ENCODE data around the gene CENPS.
"Not testable (repeated sequence)": the region's sequence is repeated elsewhere in the genome, so short reads cannot be mapped to it uniquely, and the experiment has no call there.

Gene CENPS

DNA sequence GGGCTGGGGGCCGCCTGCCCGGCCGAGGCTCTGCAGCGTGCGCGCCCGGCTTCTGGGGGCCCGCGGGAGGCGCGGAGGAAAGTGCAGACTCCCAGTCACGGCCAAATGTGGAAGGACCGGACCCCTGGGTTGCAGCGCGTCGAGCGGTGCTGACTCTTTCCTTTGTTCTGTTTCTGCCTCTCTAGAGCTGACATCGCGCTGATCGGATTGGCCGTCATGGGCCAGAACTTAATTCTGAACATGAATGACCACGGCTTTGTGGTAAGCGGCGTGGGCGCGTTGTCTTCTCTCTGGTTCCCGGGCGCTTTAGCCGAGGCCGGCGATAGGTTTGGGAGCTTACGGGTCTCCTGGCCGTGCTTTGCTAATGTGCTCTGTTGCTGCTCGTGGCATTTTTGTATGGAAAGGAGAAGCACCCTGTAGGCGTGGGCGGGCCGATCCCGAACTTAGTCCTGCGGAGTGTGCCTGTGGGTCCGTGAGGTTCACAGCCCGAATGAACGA is 30.7 kb upstream of the CENPS start:
- ChIA-PET CTCF (interaction anchor here (0.6 to 1.9 kb wide), 3 partner anchors 22 to 468 kb away, joined by 3 to 10 read pairs (median 3); no protein-coding TSS in a partner anchor), POLR2A (ENCODE audit: low non-redundant PET) (interaction anchor here (1.1 kb wide), 1 partner anchor 31 kb away, joined by 4 read pairs; the partner anchor contains the start of gene CENPS)
- TF ChIP-seq, protein P1, sequence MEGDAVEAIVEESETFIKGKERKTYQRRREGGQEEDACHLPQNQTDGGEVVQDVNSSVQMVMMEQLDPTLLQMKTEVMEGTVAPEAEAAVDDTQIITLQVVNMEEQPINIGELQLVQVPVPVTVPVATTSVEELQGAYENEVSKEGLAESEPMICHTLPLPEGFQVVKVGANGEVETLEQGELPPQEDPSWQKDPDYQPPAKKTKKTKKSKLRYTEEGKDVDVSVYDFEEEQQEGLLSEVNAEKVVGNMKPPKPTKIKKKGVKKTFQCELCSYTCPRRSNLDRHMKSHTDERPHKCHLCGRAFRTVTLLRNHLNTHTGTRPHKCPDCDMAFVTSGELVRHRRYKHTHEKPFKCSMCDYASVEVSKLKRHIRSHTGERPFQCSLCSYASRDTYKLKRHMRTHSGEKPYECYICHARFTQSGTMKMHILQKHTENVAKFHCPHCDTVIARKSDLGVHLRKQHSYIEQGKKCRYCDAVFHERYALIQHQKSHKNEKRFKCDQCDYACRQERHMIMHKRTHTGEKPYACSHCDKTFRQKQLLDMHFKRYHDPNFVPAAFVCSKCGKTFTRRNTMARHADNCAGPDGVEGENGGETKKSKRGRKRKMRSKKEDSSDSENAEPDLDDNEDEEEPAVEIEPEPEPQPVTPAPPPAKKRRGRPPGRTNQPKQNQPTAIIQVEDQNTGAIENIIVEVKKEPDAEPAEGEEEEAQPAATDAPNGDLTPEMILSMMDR (conservative IDR thresholded peaks at IDR 0.05; ENCODE audit: low read depth): no peak
- peak; percentile 20 for DNase-seq (ENCODE audit: low spot score)
- H3K27ac ChIP-seq: peak overlapping the region; percentile 95

- CTCF ChIA-PET: interaction anchor here (0.6 to 1.9 kb wide), 2 partner anchors 23 to 1551 kb away, joined by 4 to 10 read pairs; no protein-coding TSS in a partner anchor
- TF ChIP-seq, protein P1 (conservative IDR thresholded peaks at IDR 0.05; ENCODE audit: low read depth): no peak
- POLR2A ChIA-PET (ENCODE audit: low non-redundant PET): no interaction called here
- no peak for DNase-seq (ENCODE audit: low spot score)
- H3K27ac ChIP-seq: peak overlapping the region; percentile 95
Observed at GRCh38 chr1:10400013-10400412, 30.2 kb upstream of the CENPS start.

DNA sequence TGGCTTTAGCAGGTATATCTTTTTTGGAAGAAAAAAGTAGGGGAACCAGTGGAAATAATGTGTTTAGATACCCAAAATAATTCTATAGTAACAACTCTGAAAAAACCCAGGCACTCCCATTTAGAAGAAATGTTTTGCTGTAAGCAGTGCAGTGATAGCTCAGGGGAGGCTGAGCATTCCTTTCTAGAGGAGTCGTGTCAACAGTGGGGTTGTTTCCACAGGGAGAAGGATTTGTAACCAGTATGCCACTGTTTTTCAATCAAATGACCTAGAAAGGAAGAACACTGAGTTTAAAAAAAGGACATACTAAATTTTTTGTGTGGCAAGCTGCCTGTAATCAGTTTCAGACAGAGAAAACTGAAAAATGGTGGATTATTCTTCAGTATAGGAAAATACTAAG is 29.0 kb upstream of the CENPS start:
- ChIA-PET POLR2A (ENCODE audit: low non-redundant PET) (no interaction called here), CTCF (interaction anchor here (0.6 to 1.9 kb wide), 2 partner anchors 24 to 87 kb away, joined by 5 to 10 read pairs; no protein-coding TSS in a partner anchor)
- DNase-seq (ENCODE audit: low spot score): no peak
- H3K27ac ChIP-seq: no peak overlapping the region
- TF ChIP-seq, protein P1 (conservative IDR thresholded peaks at IDR 0.05; ENCODE audit: low read depth): no peak

DNA sequence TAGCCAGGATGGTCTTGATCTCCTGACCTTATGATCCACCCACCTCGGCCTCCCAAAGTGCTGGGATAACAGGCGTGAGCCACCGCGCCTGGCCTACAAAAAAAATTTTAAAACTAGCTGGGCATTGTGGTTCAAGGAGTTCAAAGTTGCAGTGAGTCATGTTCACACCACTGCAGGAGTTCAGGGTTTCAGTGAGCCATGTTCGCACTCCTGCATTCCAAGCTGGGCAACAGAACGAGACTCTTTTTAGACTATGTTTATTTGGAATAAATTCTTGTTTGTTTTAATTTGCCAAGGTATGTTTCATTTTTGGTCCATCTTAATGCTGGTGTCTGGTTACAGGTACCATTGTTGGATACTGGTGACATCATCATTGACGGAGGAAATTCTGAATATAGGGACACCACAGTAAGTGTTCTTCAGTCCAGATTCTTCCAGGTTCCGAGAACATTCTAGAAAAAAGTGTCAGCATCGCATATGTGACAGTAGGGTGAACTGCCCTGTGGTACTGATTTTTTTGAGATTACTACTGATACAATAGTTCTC is 27.4 kb upstream of the CENPS start:
- CTCF ChIA-PET: interaction anchor here (0.6 kb wide), 1 partner anchor 17 kb away, joined by 3 read pairs; no protein-coding TSS in a partner anchor
- TF ChIP-seq, protein P1 (conservative IDR thresholded peaks at IDR 0.05; ENCODE audit: low read depth): no peak
- no peak overlapping the region for H3K27ac ChIP-seq
- POLR2A ChIA-PET (ENCODE audit: low non-redundant PET): no interaction called here
- DNase-seq (ENCODE audit: low spot score): no peak

GRCh38 chr1:10407201-10407600 is 23.0 kb upstream of the CENPS start:
- H3K27ac ChIP-seq: no peak overlapping the region
- CTCF ChIA-PET: interaction anchor here (1.0 kb wide), 1 partner anchor 197 kb away, joined by 3 read pairs; the partner anchor contains the start of gene KIF1B
- POLR2A ChIA-PET (ENCODE audit: low non-redundant PET): no interaction called here
- DNase-seq (ENCODE audit: low spot score): no peak
- TF ChIP-seq, protein P1 (conservative IDR thresholded peaks at IDR 0.05; ENCODE audit: low read depth): no peak

DNA sequence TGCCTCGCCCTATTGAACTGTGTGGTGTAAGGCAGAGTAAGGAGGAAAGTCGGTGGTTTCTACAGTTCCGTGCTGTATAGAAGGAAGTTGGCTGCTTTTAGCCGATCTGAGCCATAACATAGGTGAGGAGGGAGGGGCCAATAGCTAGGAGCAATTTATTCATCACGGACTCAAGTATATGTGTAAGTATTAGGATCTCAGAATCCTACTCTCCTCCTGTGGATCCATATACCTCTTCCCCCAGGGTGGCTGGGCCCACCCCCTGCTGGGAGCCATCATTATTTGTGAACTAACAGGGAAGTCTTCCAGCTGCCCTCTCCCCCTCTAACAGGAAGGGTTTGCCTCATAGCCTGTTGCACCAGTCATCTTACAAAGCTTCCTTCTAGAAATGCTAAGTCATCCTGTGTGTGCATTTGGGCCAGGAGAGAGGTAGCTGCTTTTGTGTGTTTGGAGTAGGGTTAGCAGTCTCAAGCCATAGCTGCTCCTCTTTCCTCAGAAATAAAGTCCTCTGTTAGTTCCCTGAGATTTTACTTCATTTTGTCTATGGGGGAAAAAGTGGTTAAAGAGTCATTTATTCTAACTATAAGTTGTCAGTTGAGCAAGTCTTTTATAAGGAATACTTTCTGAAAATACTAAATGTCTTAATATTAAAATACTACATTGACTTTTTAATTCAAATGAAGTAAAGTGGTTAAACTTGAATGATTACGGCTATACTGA is 14.9 kb upstream of the CENPS start:
- no peak for DNase-seq (ENCODE audit: low spot score)
- CTCF ChIA-PET: interaction anchor here (0.6 kb wide), 1 partner anchor 44 kb away, joined by 3 read pairs; no protein-coding TSS in a partner anchor
- POLR2A ChIA-PET (ENCODE audit: low non-redundant PET): no interaction called here
- no peak overlapping the region for H3K27ac ChIP-seq
- TF ChIP-seq, protein P1 (conservative IDR thresholded peaks at IDR 0.05; ENCODE audit: low read depth): no peak

DNA sequence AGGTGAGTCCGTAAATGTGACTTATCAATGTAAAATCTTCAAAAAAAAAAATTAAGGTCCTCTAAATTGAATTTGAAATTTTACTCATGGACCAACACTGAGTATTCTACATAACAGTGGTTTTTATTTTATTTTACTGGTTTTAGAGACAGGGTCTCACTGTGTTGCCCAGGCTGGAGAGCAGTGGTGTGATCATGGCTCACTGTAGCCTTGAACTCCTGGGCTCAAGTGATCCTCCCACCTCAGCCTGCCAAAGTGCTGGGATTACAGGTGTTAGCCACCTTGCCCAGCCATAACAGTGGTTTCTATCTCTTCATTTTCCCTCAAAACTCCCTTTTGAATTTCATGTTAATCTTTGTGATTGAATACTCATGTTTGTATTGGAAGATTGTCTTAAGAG is 14.3 kb upstream of the CENPS start:
- DNase-seq (ENCODE audit: low spot score); CTCF ChIA-PET; POLR2A ChIA-PET (ENCODE audit: low non-redundant PET); H3K27ac ChIP-seq: not testable (repeated sequence)

GRCh38 chr1:10418741-10419140 is 11.5 kb upstream of the CENPS start:
- POLR2A ChIA-PET (ENCODE audit: low non-redundant PET); H3K27ac ChIP-seq; DNase-seq (ENCODE audit: low spot score): not testable (repeated sequence)
- CTCF ChIA-PET: interaction anchor here (0.6 kb wide), 1 partner anchor 95 kb away, joined by 3 read pairs; no protein-coding TSS in a partner anchor

Measured in RWPE1 (cell line).